Stimulated activated CD4-positive, alpha-beta T cell treated with anti-CD3 and anti-CD28 coated beads, TNF-alpha, amount 100 ng/mL, for 4 hours (primary cell): Measurements from ENCODE around the gene DCAF11.
"Not testable (repeated sequence)": the region's sequence is repeated elsewhere in the genome, so short reads cannot be mapped to it uniquely, and the experiment has no call there.

Experiments used
- DNase-seq, 3 experiments: peaks; one replicate each; pipeline ENCODE4 v3.0.0-alpha.2; 2020; ENCODE audit warnings: low read depth in 3 of 3

Gene DCAF11

GRCh38 chr14:24096545-24097181 is 17.9 kb upstream of the DCAF11 start:
- DNase-seq, result no peak

GRCh38 chr14:24098229-24098926 is 16.2 kb upstream of the DCAF11 start:
- no peak for DNase-seq

GRCh38 chr14:24098927-24099813 is 15.4 kb upstream of the DCAF11 start:
- DNase-seq, result no peak

GRCh38 chr14:24100197-24100981 is 14.2 kb upstream of the DCAF11 start:
- DNase-seq, result no peak

GRCh38 chr14:24100982-24101494 is 13.5 kb upstream of the DCAF11 start:
- no peak for DNase-seq

GRCh38 chr14:24102357-24103048 is 12.1 kb upstream of the DCAF11 start:
- DNase-seq, result no peak

- DNase-seq, result no peak
Observed at GRCh38 chr14:24103451-24103850, 11.1 kb upstream of the DCAF11 start.

- not testable (repeated sequence) for DNase-seq
Observed at GRCh38 chr14:24105609-24106239, 8.9 kb upstream of the DCAF11 start.

- DNase-seq, result no peak
Observed at GRCh38 chr14:24106672-24107271, 7.8 kb upstream of the DCAF11 start.

- DNase-seq, result no peak
Observed at GRCh38 chr14:24108336-24108874, 6.2 kb upstream of the DCAF11 start.

- DNase-seq, result no peak
Observed at GRCh38 chr14:24110060-24110459, 4.5 kb upstream of the DCAF11 start.

GRCh38 chr14:24110523-24110922 is 4.1 kb upstream of the DCAF11 start:
- no peak for DNase-seq

GRCh38 chr14:24113379-24113800 is 1.2 kb upstream of the DCAF11 start:
- no peak for DNase-seq

- DNase-seq, result peak; percentile 43 to 53 (median 50)
Observed at GRCh38 chr14:24113801-24114531, 611 bp upstream of the DCAF11 start.

- DNase-seq, result no peak
Observed at GRCh38 chr14:24115422-24116127, 998 bp downstream of the DCAF11 start.

- no peak for DNase-seq
Observed at GRCh38 chr14:24116128-24116814, 1.7 kb downstream of the DCAF11 start.

GRCh38 chr14:24117179-24117578 is 2.6 kb downstream of the DCAF11 start:
- no peak for DNase-seq

GRCh38 chr14:24119691-24120090 is 5.1 kb downstream of the DCAF11 start:
- no peak for DNase-seq
